GM12878 (cell line): ENCODE results near the gene GJA9. TPM values are rescaled to one million over a fixed set of nuclear protein-coding genes. Genes with fewer than 3 reads are reported as not detected.

Experiments
- BACH1 ChIP-seq: fragments of 450-650 bp; IDR thresholded peaks from 2 replicates; pipeline ENCODE4 v1.6.1; 2017; ENCODE audit warnings: mild to moderate bottlenecking, borderline replicate concordance
- BCL11A ChIP-seq: IDR thresholded peaks from 2 replicates; pipeline ENCODE4 v1.6.1; 2011; ENCODE audit warnings: low read depth, low read length
- NBN ChIP-seq: fragments of 450-650 bp; IDR thresholded peaks from 2 replicates; pipeline ENCODE4 v1.6.1; 2016
- PML ChIP-seq: IDR thresholded peaks from 2 replicates; pipeline ENCODE4 v1.6.1; 2012; ENCODE audit warnings: low read length, inconsistent platforms
- ZNF207 ChIP-seq: fragments of 450-650 bp; IDR thresholded peaks from 2 replicates; pipeline ENCODE4 v1.6.1; 2014; ENCODE audit warnings: antibody characterized with exemption, mild to moderate bottlenecking, borderline replicate concordance
- ZSCAN29 ChIP-seq: fragments of 450-650 bp; IDR thresholded peaks from 2 replicates; pipeline ENCODE4 v1.6.1; 2017; ENCODE audit warnings: mild to moderate bottlenecking, moderate library complexity
- polyA plus RNA-seq, 11 experiments: library from polyadenylated mRNA; depleted of rRNA in 4 of 11; unstranded in 6 of 11; stranded (reverse) in 5 of 11; fragments of >200 nt; fragmentation: Nextera tagmentation in 4 of 11; fragmentation: Illumina TruSeq in 1 of 11; extraction: Ambion mirVana in 4 of 11; extraction: Trizol in 1 of 11; gene quantifications; 1 replicate in 1 of 11; 2 replicates in 10 of 11; pipeline versions ENCODE4 v1.2.1 to v1.2.3, GENCODE V29; 2011 to 2016; ENCODE audit warnings: inconsistent platforms in 2 of 11, missing spikeins in 2 of 11, low read depth in 1 of 11
- total RNA-seq, 4 experiments: library from RNA; depleted of rRNA in 3 of 4; stranded (reverse); fragments of >200 nt in 3 of 4; fragmentation: Illumina TruSeq in 1 of 4; extraction: Trizol in 1 of 4; gene quantifications; 2 replicates each; pipeline versions ENCODE4 v1.2.1 to v1.2.3, GENCODE V29; 2013 to 2021
- TF ChIP-seq, protein P1 (sequence below): fragments of 450-650 bp; formaldehyde crosslinking; IDR thresholded peaks from 2 replicates; pipeline ENCODE4 v1.4.0; 2020; ENCODE audit warnings: mild to moderate bottlenecking, moderate library complexity
- TF ChIP-seq, protein P2 (sequence below): fragments of 450-650 bp; IDR thresholded peaks from 2 replicates; pipeline ENCODE4 v1.6.1; 2017; ENCODE audit warnings: mild to moderate bottlenecking, moderate library complexity
- TF ChIP-seq, protein P3 (sequence below): fragments of 450-650 bp; IDR thresholded peaks from 2 replicates; pipeline ENCODE4 v1.6.1; 2014; ENCODE audit warnings: mild to moderate bottlenecking
- TF ChIP-seq, protein P4 (sequence below): fragments of 450-650 bp; IDR thresholded peaks from 2 replicates; pipeline ENCODE4 v1.6.1; 2018; ENCODE audit warnings: borderline replicate concordance, mild to moderate bottlenecking; ENCODE audit not compliant: partially characterized antibody
- TF ChIP-seq, protein P5 (sequence below): fragments of 450-650 bp; IDR thresholded peaks from 2 replicates; pipeline ENCODE4 v1.6.1; 2016; ENCODE audit warnings: mild to moderate bottlenecking
- TF ChIP-seq, protein P6 (sequence below): IDR thresholded peaks from 2 replicates; pipeline ENCODE4 v1.6.1; 2012; ENCODE audit warnings: mild to moderate bottlenecking, low read depth, low read length

GJA9 gene
- total and polyA plus RNA-seq, 10 of the 15 experiments (the other 5 are each of a cell fraction or from before 2014, with no cell fraction given), result 0.13 TPM; not detected in 9

DNA sequence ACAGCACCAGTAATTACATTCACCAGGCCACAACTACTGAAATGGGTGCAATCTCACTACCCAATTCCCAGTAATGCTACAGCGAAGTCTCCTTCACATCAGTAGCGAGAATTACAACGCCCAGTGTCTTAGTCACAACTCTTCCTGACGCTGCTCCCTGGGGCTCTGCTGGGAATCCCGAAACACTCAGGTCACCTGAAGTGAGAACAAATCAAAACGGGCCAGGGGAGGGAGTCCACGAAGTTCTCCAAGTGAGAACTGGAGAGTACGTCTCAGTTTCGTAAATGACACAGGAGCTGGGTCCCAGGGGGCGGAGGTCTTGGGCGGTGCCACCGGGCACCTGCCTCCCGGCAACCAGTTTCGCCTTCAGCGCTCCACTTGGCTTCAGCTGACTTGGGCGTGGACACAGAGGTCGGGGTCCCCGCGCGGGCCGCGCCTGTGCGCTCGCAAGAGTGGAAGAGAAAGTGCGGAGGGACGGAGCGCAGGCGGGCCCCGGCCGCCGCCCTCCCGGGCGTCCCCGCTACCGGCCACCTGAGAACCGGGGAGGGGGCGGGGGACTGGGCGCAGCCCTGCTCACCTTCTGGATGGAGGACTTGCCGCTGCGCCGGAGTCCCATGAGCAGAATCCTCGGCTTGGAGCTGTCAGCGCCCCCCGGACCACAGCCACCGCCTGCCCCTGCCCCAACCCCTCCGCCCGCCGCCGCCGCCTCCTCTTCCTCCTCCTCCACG lies 22.4 kb downstream of the GJA9 start (continued):
- TF ChIP-seq, protein P1, sequence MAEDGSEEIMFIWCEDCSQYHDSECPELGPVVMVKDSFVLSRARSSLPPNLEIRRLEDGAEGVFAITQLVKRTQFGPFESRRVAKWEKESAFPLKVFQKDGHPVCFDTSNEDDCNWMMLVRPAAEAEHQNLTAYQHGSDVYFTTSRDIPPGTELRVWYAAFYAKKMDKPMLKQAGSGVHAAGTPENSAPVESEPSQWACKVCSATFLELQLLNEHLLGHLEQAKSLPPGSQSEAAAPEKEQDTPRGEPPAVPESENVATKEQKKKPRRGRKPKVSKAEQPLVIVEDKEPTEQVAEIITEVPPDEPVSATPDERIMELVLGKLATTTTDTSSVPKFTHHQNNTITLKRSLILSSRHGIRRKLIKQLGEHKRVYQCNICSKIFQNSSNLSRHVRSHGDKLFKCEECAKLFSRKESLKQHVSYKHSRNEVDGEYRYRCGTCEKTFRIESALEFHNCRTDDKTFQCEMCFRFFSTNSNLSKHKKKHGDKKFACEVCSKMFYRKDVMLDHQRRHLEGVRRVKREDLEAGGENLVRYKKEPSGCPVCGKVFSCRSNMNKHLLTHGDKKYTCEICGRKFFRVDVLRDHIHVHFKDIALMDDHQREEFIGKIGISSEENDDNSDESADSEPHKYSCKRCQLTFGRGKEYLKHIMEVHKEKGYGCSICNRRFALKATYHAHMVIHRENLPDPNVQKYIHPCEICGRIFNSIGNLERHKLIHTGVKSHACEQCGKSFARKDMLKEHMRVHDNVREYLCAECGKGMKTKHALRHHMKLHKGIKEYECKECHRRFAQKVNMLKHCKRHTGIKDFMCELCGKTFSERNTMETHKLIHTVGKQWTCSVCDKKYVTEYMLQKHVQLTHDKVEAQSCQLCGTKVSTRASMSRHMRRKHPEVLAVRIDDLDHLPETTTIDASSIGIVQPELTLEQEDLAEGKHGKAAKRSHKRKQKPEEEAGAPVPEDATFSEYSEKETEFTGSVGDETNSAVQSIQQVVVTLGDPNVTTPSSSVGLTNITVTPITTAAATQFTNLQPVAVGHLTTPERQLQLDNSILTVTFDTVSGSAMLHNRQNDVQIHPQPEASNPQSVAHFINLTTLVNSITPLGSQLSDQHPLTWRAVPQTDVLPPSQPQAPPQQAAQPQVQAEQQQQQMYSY (CRISPR knock-in tag), result no peak
- TF ChIP-seq ZSCAN29 (no peak), NBN (0 out of 2 replicates have a peak, but pooled peaks have one; percentile 12), ZNF207 (no peak), PML (no peak), BACH1 (no peak), BCL11A (no peak)
- TF ChIP-seq, protein P2, sequence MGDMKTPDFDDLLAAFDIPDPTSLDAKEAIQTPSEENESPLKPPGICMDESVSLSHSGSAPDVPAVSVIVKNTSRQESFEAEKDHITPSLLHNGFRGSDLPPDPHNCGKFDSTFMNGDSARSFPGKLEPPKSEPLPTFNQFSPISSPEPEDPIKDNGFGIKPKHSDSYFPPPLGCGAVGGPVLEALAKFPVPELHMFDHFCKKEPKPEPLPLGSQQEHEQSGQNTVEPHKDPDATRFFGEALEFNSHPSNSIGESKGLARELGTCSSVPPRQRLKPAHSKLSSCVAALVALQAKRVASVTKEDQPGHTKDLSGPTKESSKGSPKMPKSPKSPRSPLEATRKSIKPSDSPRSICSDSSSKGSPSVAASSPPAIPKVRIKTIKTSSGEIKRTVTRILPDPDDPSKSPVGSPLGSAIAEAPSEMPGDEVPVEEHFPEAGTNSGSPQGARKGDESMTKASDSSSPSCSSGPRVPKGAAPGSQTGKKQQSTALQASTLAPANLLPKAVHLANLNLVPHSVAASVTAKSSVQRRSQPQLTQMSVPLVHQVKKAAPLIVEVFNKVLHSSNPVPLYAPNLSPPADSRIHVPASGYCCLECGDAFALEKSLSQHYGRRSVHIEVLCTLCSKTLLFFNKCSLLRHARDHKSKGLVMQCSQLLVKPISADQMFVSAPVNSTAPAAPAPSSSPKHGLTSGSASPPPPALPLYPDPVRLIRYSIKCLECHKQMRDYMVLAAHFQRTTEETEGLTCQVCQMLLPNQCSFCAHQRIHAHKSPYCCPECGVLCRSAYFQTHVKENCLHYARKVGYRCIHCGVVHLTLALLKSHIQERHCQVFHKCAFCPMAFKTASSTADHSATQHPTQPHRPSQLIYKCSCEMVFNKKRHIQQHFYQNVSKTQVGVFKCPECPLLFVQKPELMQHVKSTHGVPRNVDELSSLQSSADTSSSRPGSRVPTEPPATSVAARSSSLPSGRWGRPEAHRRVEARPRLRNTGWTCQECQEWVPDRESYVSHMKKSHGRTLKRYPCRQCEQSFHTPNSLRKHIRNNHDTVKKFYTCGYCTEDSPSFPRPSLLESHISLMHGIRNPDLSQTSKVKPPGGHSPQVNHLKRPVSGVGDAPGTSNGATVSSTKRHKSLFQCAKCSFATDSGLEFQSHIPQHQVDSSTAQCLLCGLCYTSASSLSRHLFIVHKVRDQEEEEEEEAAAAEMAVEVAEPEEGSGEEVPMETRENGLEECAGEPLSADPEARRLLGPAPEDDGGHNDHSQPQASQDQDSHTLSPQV, result no peak
- TF ChIP-seq, protein P3, sequence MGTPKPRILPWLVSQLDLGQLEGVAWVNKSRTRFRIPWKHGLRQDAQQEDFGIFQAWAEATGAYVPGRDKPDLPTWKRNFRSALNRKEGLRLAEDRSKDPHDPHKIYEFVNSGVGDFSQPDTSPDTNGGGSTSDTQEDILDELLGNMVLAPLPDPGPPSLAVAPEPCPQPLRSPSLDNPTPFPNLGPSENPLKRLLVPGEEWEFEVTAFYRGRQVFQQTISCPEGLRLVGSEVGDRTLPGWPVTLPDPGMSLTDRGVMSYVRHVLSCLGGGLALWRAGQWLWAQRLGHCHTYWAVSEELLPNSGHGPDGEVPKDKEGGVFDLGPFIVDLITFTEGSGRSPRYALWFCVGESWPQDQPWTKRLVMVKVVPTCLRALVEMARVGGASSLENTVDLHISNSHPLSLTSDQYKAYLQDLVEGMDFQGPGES, result no peak
- TF ChIP-seq, protein P4, sequence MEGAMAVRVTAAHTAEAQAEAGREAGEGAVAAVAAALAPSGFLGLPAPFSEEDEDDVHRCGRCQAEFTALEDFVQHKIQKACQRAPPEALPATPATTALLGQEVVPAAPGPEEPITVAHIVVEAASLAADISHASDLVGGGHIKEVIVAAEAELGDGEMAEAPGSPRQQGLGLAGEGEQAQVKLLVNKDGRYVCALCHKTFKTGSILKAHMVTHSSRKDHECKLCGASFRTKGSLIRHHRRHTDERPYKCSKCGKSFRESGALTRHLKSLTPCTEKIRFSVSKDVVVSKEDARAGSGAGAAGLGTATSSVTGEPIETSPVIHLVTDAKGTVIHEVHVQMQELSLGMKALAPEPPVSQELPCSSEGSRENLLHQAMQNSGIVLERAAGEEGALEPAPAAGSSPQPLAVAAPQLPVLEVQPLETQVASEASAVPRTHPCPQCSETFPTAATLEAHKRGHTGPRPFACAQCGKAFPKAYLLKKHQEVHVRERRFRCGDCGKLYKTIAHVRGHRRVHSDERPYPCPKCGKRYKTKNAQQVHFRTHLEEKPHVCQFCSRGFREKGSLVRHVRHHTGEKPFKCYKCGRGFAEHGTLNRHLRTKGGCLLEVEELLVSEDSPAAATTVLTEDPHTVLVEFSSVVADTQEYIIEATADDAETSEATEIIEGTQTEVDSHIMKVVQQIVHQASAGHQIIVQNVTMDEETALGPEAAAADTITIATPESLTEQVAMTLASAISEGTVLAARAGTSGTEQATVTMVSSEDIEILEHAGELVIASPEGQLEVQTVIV, result no peak
- TF ChIP-seq, protein P5, sequence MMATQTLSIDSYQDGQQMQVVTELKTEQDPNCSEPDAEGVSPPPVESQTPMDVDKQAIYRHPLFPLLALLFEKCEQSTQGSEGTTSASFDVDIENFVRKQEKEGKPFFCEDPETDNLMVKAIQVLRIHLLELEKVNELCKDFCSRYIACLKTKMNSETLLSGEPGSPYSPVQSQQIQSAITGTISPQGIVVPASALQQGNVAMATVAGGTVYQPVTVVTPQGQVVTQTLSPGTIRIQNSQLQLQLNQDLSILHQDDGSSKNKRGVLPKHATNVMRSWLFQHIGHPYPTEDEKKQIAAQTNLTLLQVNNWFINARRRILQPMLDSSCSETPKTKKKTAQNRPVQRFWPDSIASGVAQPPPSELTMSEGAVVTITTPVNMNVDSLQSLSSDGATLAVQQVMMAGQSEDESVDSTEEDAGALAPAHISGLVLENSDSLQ, result 0 out of 2 replicates have a peak, but pooled peaks have one; percentile 13
- TF ChIP-seq, protein P6, sequence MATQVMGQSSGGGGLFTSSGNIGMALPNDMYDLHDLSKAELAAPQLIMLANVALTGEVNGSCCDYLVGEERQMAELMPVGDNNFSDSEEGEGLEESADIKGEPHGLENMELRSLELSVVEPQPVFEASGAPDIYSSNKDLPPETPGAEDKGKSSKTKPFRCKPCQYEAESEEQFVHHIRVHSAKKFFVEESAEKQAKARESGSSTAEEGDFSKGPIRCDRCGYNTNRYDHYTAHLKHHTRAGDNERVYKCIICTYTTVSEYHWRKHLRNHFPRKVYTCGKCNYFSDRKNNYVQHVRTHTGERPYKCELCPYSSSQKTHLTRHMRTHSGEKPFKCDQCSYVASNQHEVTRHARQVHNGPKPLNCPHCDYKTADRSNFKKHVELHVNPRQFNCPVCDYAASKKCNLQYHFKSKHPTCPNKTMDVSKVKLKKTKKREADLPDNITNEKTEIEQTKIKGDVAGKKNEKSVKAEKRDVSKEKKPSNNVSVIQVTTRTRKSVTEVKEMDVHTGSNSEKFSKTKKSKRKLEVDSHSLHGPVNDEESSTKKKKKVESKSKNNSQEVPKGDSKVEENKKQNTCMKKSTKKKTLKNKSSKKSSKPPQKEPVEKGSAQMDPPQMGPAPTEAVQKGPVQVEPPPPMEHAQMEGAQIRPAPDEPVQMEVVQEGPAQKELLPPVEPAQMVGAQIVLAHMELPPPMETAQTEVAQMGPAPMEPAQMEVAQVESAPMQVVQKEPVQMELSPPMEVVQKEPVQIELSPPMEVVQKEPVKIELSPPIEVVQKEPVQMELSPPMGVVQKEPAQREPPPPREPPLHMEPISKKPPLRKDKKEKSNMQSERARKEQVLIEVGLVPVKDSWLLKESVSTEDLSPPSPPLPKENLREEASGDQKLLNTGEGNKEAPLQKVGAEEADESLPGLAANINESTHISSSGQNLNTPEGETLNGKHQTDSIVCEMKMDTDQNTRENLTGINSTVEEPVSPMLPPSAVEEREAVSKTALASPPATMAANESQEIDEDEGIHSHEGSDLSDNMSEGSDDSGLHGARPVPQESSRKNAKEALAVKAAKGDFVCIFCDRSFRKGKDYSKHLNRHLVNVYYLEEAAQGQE, result no peak
